SK-N-SH treated with all-trans-retinoic acid at 6 μM for 48 hours (cell line): Measurements from ENCODE around the gene NOLC1.

Source experiments
- ATAC-seq: fragments of 200-7000 bp; cut with Tn5 transposase; 3 replicates; pipeline ENCODE4 v1.9.1; 2020; ENCODE audit warnings: mild to moderate bottlenecking, moderate library complexity
- ARNTL ChIP-seq: fragments of 450-650 bp; formaldehyde crosslinking; IDR thresholded peaks from 2 replicates; pipeline ENCODE4 v1.5.0; 2020; ENCODE audit warnings: low read depth, mild to moderate bottlenecking, moderate library complexity, borderline replicate concordance
- BACH2 ChIP-seq: fragments of 250-450 bp; sonication (Bioruptor Pico); IDR thresholded peaks from 2 replicates; pipeline ENCODE4 v1.9.0; 2021; ENCODE audit warnings: mild to moderate bottlenecking, borderline replicate concordance
- CSDC2 ChIP-seq: fragments of 250-450 bp; sonication (Bioruptor Pico); IDR thresholded peaks from 2 replicates; pipeline ENCODE4 v1.5.0; 2020; ENCODE audit warnings: mild to moderate bottlenecking, moderate library complexity
- ESRRG ChIP-seq: fragments of 250-450 bp; sonication (Bioruptor Pico); IDR thresholded peaks from 2 replicates; pipeline ENCODE4 v1.6.1; 2021; ENCODE audit warnings: mild to moderate bottlenecking
- GLIS3 ChIP-seq: fragments of 250-450 bp; sonication (Bioruptor Pico); IDR thresholded peaks from 2 replicates; pipeline ENCODE4 v1.5.0; 2020; ENCODE audit warnings: mild to moderate bottlenecking, moderate library complexity
- ISL1 ChIP-seq: fragments of 250-450 bp; sonication (Bioruptor Pico); IDR thresholded peaks from 2 replicates; pipeline ENCODE4 v2.1.2; 2022; ENCODE audit warnings: mild to moderate bottlenecking, moderate library complexity
- PPARA ChIP-seq: fragments of 250-450 bp; sonication (Bioruptor Pico); IDR thresholded peaks from 2 replicates; pipeline ENCODE4 v1.5.0; 2020; ENCODE audit warnings: mild to moderate bottlenecking, borderline replicate concordance
- RARB ChIP-seq: fragments of 250-450 bp; sonication (Bioruptor Pico); IDR thresholded peaks from 2 replicates; pipeline ENCODE4 v1.8.0; 2021; ENCODE audit warnings: mild to moderate bottlenecking, moderate library complexity
- SNAI2 ChIP-seq: fragments of 250-450 bp; sonication (Bioruptor Pico); IDR thresholded peaks from 2 replicates; pipeline ENCODE4 v1.5.0; 2020; ENCODE audit warnings: mild to moderate bottlenecking, moderate library complexity
- TCF4 ChIP-seq: fragments of 250-450 bp; sonication (Bioruptor Pico); IDR thresholded peaks from 2 replicates; pipeline ENCODE4 v1.8.0; 2021; ENCODE audit warnings: mild to moderate bottlenecking, moderate library complexity, borderline replicate concordance
- TSHZ2 ChIP-seq: fragments of 250-450 bp; sonication (Bioruptor Pico); IDR thresholded peaks from 2 replicates; pipeline ENCODE4 v1.5.0; 2020; ENCODE audit warnings: mild to moderate bottlenecking, moderate library complexity
- ZFP3 ChIP-seq: fragments of 250-450 bp; sonication (Bioruptor Pico); IDR thresholded peaks from 2 replicates; pipeline ENCODE4 v1.5.0; 2020; ENCODE audit warnings: mild to moderate bottlenecking, moderate library complexity
- ZFP30 ChIP-seq: fragments of 450-650 bp; formaldehyde crosslinking; IDR thresholded peaks from 2 replicates; pipeline ENCODE4 v1.5.0; 2022; ENCODE audit warnings: mild to moderate bottlenecking, moderate library complexity
- ZNF565 ChIP-seq: fragments of 450-650 bp; formaldehyde crosslinking; conservative IDR thresholded peaks from 2 replicates; pipeline ENCODE4 v1.5.0; 2020; ENCODE audit warnings: low read depth, mild to moderate bottlenecking, moderate library complexity
- ZNF8 ChIP-seq: fragments of 450-650 bp; formaldehyde crosslinking; IDR thresholded peaks from 2 replicates; pipeline ENCODE4 v1.5.0; 2020; ENCODE audit warnings: mild to moderate bottlenecking, moderate library complexity
- TF ChIP-seq, protein P1 (sequence below): fragments of 250-450 bp; sonication (Bioruptor Pico); IDR thresholded peaks from 2 replicates; pipeline ENCODE4 v1.8.0; 2020; ENCODE audit warnings: mild to moderate bottlenecking, moderate library complexity, borderline replicate concordance
- TF ChIP-seq, protein P2 (sequence below): fragments of 250-450 bp; sonication (Bioruptor Pico); IDR thresholded peaks from 2 replicates; pipeline ENCODE4 v1.5.1; 2020; ENCODE audit warnings: low read depth, mild to moderate bottlenecking, moderate library complexity
- TF ChIP-seq, protein P3 (sequence below): fragments of 250-450 bp; sonication (Bioruptor Pico); IDR thresholded peaks from 2 replicates; pipeline ENCODE4 v1.5.1; 2021; ENCODE audit warnings: mild to moderate bottlenecking, moderate library complexity

NOLC1 gene

DNA sequence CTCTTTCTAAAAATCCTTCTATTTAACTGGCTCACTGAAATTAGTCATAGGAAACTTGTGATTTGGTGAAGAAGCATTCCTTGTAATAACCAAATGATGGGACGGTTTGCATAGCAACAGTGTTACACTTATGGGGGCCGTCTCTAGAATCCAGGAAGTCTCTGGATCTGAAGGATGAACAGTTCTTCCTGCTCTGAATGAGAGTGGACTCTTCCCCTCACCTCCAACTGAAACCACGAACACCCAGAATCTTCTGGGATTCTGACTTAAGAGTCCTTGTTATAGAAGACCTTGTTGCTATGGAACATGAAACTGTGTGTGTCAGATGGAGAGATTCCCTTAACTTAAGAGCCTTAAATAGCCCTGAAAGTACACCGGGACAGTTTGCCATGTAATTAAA lies 23.2 kb downstream of the NOLC1 start:
- TF ChIP-seq SNAI2 (CRISPR knock-in tag) (no peak), ISL1 (CRISPR knock-in tag) (no peak), BACH2 (CRISPR knock-in tag) (no peak), RARB (CRISPR knock-in tag) (no peak), PPARA (CRISPR knock-in tag) (no peak), ZNF565 (CRISPR knock-in tag) (no peak), ZFP3 (CRISPR knock-in tag) (no peak), TSHZ2 (CRISPR knock-in tag) (no peak), ESRRG (CRISPR knock-in tag) (no peak)
- TF ChIP-seq, protein P1, sequence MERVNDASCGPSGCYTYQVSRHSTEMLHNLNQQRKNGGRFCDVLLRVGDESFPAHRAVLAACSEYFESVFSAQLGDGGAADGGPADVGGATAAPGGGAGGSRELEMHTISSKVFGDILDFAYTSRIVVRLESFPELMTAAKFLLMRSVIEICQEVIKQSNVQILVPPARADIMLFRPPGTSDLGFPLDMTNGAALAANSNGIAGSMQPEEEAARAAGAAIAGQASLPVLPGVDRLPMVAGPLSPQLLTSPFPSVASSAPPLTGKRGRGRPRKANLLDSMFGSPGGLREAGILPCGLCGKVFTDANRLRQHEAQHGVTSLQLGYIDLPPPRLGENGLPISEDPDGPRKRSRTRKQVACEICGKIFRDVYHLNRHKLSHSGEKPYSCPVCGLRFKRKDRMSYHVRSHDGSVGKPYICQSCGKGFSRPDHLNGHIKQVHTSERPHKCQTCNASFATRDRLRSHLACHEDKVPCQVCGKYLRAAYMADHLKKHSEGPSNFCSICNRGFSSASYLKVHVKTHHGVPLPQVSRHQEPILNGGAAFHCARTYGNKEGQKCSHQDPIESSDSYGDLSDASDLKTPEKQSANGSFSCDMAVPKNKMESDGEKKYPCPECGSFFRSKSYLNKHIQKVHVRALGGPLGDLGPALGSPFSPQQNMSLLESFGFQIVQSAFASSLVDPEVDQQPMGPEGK, result no peak
- TF ChIP-seq, protein P2, sequence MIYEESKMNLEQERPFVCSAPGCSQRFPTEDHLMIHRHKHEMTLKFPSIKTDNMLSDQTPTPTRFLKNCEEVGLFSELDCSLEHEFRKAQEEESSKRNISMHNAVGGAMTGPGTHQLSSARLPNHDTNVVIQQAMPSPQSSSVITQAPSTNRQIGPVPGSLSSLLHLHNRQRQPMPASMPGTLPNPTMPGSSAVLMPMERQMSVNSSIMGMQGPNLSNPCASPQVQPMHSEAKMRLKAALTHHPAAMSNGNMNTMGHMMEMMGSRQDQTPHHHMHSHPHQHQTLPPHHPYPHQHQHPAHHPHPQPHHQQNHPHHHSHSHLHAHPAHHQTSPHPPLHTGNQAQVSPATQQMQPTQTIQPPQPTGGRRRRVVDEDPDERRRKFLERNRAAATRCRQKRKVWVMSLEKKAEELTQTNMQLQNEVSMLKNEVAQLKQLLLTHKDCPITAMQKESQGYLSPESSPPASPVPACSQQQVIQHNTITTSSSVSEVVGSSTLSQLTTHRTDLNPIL, result no peak
- ATAC-seq, result no peak; the same call in 1 of the 3 replicates

DNA sequence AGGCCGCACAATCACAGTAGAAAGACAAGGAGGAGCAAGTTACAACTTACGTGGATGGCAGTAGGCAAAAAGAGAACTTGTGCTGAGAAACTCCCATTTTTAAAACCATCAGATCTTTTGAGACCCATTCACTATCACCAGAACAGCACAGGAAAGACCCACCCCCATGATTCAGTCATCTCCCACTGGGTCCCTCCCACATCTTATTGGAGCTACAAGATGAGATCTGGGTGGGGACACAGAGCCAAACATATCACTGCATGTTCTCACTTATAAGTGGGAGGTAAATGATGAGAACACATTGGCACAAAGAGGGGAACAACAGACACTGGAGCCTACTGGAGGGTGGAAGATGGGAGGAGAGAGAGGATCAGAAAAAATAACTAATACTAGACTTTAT lies 32.4 kb downstream of the NOLC1 start:
- no peak for TF ChIP-seq ESRRG (CRISPR knock-in tag)
- TF ChIP-seq SNAI2 (CRISPR knock-in tag), result no peak
- no peak for TF ChIP-seq BACH2 (CRISPR knock-in tag)
- TF ChIP-seq, protein P3, sequence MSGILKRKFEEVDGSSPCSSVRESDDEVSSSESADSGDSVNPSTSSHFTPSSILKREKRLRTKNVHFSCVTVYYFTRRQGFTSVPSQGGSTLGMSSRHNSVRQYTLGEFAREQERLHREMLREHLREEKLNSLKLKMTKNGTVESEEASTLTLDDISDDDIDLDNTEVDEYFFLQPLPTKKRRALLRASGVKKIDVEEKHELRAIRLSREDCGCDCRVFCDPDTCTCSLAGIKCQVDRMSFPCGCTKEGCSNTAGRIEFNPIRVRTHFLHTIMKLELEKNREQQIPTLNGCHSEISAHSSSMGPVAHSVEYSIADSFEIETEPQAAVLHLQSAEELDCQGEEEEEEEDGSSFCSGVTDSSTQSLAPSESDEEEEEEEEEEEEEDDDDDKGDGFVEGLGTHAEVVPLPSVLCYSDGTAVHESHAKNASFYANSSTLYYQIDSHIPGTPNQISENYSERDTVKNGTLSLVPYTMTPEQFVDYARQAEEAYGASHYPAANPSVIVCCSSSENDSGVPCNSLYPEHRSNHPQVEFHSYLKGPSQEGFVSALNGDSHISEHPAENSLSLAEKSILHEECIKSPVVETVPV (CRISPR knock-in tag), result no peak
- TF ChIP-seq TCF4 (CRISPR knock-in tag), result no peak
- no peak for TF ChIP-seq RARB (CRISPR knock-in tag)
- no peak for TF ChIP-seq ARNTL (CRISPR knock-in tag)
- TF ChIP-seq CSDC2, result no peak
- TF ChIP-seq ZNF565 (CRISPR knock-in tag), result no peak
- TF ChIP-seq GLIS3 (CRISPR knock-in tag), result no peak
- TF ChIP-seq PPARA (CRISPR knock-in tag), result no peak
- TF ChIP-seq, protein P1, result no peak
- TF ChIP-seq TSHZ2 (CRISPR knock-in tag), result no peak
- no peak for TF ChIP-seq ZNF8 (CRISPR knock-in tag)
- TF ChIP-seq ZFP30 (CRISPR knock-in tag), result no peak
- no peak for TF ChIP-seq ISL1 (CRISPR knock-in tag)
- ATAC-seq, result no peak
